HUES64 (cell line): Measurements from ENCODE around the gene ABHD2.

Experiments used
- H3K27ac ChIP-seq: 2 replicates; pipeline ENCODE4 v1.7.0; 2013; ENCODE audit warnings: low read depth, low read length, inconsistent platforms
- H3K27me3 ChIP-seq: 2 replicates; pipeline ENCODE4 v1.6.1; 2013; ENCODE audit warnings: mild to moderate bottlenecking, low read length; ENCODE audit not compliant: insufficient read depth
- H3K36me3 ChIP-seq: 2 replicates; pipeline ENCODE4 v1.6.1; 2013; ENCODE audit warnings: mild to moderate bottlenecking, low read length; ENCODE audit not compliant: insufficient read depth
- H3K4me1 ChIP-seq: 2 replicates; pipeline ENCODE4 v1.6.1; 2013; ENCODE audit warnings: mild to moderate bottlenecking, low read length, moderate library complexity; ENCODE audit not compliant: insufficient read depth
- H3K4me3 ChIP-seq: 2 replicates; pipeline ENCODE4 v1.5.1; 2013; ENCODE audit warnings: mild to moderate bottlenecking, low read length, moderate library complexity
- H3K9ac ChIP-seq: 2 replicates; pipeline ENCODE4 v1.6.1; 2013; ENCODE audit warnings: mild to moderate bottlenecking, low read depth, low read length
- H3K9me3 ChIP-seq: 2 replicates; pipeline ENCODE4 v1.6.1; 2013; ENCODE audit warnings: low read depth, low read length; ENCODE audit not compliant: insufficient read depth
- WGBS: fragments of 150-250, 120-280 bp; methylation state at CpG from one replicate; pipeline ENCODE4 v1.1.7; 2013; ENCODE audit warnings: missing lambda C conversion rate; 5-methylcytosine and 5-hydroxymethylcytosine counted together

The ABHD2 gene

GRCh38 chr15:89090791-89091626 lies 2.8 kb downstream of the ABHD2 start:
- Histone ChIP-seq H3K36me3 (no peaks in the 10 kb centered on the region), H3K27me3 (no peaks in the 10 kb centered on the region), H3K4me1 (peaks cover 15% of the 10 kb centered on the region), H3K9ac (no peak overlapping the region), H3K27ac (no peak overlapping the region), H3K9me3 (no peaks in the 10 kb centered on the region), H3K4me3 (no peak overlapping the region)
- WGBS, result 70% methylated on average over 11 of the region's 12 CpGs

- no peaks in the 10 kb centered on the region for H3K9me3 ChIP-seq
- H3K9ac ChIP-seq, result no peak overlapping the region
- H3K4me3 ChIP-seq, result no peak overlapping the region
- 100% methylated on average over 1 of the region's 1 CpG for WGBS
- H3K36me3 ChIP-seq, result no peaks in the 10 kb centered on the region
- H3K27me3 ChIP-seq, result no peaks in the 10 kb centered on the region
- H3K27ac ChIP-seq, result no peak overlapping the region
- peaks cover 15% of the 10 kb centered on the region for H3K4me1 ChIP-seq
Observed at GRCh38 chr15:89091627-89092220, 3.5 kb downstream of the ABHD2 start.

- peaks cover 6% of the 10 kb centered on the region for H3K4me1 ChIP-seq
- 93% methylated on average over 7 of the region's 7 CpGs for WGBS
- H3K27ac ChIP-seq, result no peak overlapping the region
- no peak overlapping the region for H3K9ac ChIP-seq
- H3K36me3 ChIP-seq, result no peaks in the 10 kb centered on the region
- no peak overlapping the region for H3K4me3 ChIP-seq
- no peaks in the 10 kb centered on the region for H3K9me3 ChIP-seq
- no peaks in the 10 kb centered on the region for H3K27me3 ChIP-seq
Observed at GRCh38 chr15:89093509-89093908, 5.3 kb downstream of the ABHD2 start.

GRCh38 chr15:89095073-89095472 lies 6.8 kb downstream of the ABHD2 start:
- Histone ChIP-seq H3K4me1 (peaks cover 6% of the 10 kb centered on the region), H3K27ac (no peak overlapping the region), H3K9ac (no peak overlapping the region), H3K27me3 (no peaks in the 10 kb centered on the region), H3K9me3 (no peaks in the 10 kb centered on the region), H3K36me3 (no peaks in the 10 kb centered on the region), H3K4me3 (no peak overlapping the region)
- WGBS, result 95% methylated on average over 5 of the region's 5 CpGs

- 96% methylated on average over 8 of the region's 8 CpGs for WGBS
- H3K36me3 ChIP-seq, result no peaks in the 10 kb centered on the region
- H3K9me3 ChIP-seq, result no peaks in the 10 kb centered on the region
Observed at GRCh38 chr15:89095556-89095955, 7.3 kb downstream of the ABHD2 start.

GRCh38 chr15:89096664-89097063 lies 8.4 kb downstream of the ABHD2 start:
- 97% methylated on average over 4 of the region's 5 CpGs for WGBS
- no peak overlapping the region for H3K27ac ChIP-seq

More at GRCh38 chr15:89095556-89095955, 7.3 kb downstream of the ABHD2 start:
- Histone ChIP-seq H3K27ac (no peak overlapping the region), H3K4me1 (peaks cover 6% of the 10 kb centered on the region), H3K9ac (no peak overlapping the region), H3K27me3 (no peaks in the 10 kb centered on the region), H3K4me3 (no peak overlapping the region)

GRCh38 chr15:89097313-89097712 lies 9.1 kb downstream of the ABHD2 start:
- Histone ChIP-seq H3K4me3 (no peak overlapping the region), H3K27ac (no peak overlapping the region), H3K36me3 (no peaks in the 10 kb centered on the region), H3K9me3 (no peaks in the 10 kb centered on the region), H3K4me1 (no peaks in the 10 kb centered on the region), H3K27me3 (no peaks in the 10 kb centered on the region), H3K9ac (no peak overlapping the region)
- WGBS, result no CpG with 5 or more reads among the region's 1 CpG

More at GRCh38 chr15:89096664-89097063, 8.4 kb downstream of the ABHD2 start:
- Histone ChIP-seq H3K36me3 (no peaks in the 10 kb centered on the region), H3K9ac (no peak overlapping the region), H3K4me3 (no peak overlapping the region), H3K4me1 (no peaks in the 10 kb centered on the region), H3K27me3 (no peaks in the 10 kb centered on the region), H3K9me3 (no peaks in the 10 kb centered on the region)

GRCh38 chr15:89098281-89098680 lies 10.0 kb downstream of the ABHD2 start:
- Histone ChIP-seq H3K9me3 (no peaks in the 10 kb centered on the region), H3K27ac (no peak overlapping the region), H3K36me3 (no peaks in the 10 kb centered on the region), H3K27me3 (no peaks in the 10 kb centered on the region), H3K9ac (no peak overlapping the region), H3K4me1 (no peaks in the 10 kb centered on the region), H3K4me3 (no peak overlapping the region)
- 88% methylated on average over 1 of the region's 1 CpG for WGBS

GRCh38 chr15:89099968-89100367 lies 11.7 kb downstream of the ABHD2 start:
- Histone ChIP-seq H3K4me3 (no peak overlapping the region), H3K27me3 (no peaks in the 10 kb centered on the region), H3K4me1 (0 out of 2 replicates have a peak, but pooled peaks cover under 1% of the 10 kb centered on the region), H3K9ac (no peak overlapping the region), H3K27ac (no peak overlapping the region), H3K9me3 (no peaks in the 10 kb centered on the region), H3K36me3 (no peaks in the 10 kb centered on the region)
- WGBS, result 94% methylated on average over 3 of the region's 3 CpGs

- Histone ChIP-seq H3K4me1 (peaks cover 7% of the 10 kb centered on the region; the same call in 1 of the 2 replicates), H3K27ac (no peak overlapping the region), H3K9me3 (no peaks in the 10 kb centered on the region), H3K36me3 (no peaks in the 10 kb centered on the region), H3K4me3 (no peak overlapping the region), H3K9ac (no peak overlapping the region), H3K27me3 (no peaks in the 10 kb centered on the region)
- WGBS, result 90% methylated on average over 8 of the region's 8 CpGs
Observed at GRCh38 chr15:89101302-89102193, 13.3 kb downstream of the ABHD2 start.
